NCI-H187 treated with DMSO at 0.1 percent for 48 hours (cell line): Measurements from ENCODE around the gene CRK.
"Not testable (repeated sequence)": the region's sequence is repeated elsewhere in the genome, so short reads cannot be mapped to it uniquely, and the experiment has no call there.

ENCODE experiments used
- DNase-seq: peaks from one replicate; lab custom pipeline; 2025; lab: John Stamatoyannopoulos, UW

Gene CRK

DNA sequence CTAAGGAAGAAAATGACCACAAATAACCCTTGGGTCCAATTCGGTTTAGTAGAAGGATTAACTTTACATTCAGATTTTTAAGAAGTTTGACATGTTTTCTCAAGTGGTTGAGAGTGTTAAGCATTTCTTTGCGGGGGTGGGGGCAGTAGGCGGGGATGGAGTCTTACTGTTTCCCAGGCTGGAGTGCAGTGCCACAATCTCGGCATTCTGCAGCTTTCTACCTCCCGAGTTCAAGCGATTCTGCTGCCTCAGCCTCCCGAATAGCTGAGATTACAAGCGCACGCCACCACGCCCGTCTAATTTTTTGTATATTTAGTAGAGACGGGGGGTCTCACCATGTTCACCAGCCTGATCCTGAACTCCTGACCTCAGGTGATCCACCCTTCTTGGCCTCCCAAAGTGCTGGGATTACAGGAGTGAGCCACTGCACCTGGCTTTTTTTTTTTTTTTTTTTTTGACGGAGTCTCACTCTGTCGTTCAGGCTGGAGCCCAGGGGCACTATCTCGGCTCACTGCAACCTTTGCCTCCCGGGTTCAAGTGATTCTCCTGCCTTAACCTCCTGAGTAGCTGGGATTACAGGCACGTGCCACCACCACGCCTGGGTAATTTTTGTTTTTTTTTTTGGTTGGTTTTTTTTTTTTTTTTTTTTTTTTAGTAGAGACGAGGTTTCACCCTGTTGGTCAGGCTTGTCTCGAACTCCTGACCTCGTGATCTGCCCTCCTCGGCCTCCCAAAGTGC, 68.4 kb downstream of the CRK start:
- DNase-seq: not testable (repeated sequence)

DNA sequence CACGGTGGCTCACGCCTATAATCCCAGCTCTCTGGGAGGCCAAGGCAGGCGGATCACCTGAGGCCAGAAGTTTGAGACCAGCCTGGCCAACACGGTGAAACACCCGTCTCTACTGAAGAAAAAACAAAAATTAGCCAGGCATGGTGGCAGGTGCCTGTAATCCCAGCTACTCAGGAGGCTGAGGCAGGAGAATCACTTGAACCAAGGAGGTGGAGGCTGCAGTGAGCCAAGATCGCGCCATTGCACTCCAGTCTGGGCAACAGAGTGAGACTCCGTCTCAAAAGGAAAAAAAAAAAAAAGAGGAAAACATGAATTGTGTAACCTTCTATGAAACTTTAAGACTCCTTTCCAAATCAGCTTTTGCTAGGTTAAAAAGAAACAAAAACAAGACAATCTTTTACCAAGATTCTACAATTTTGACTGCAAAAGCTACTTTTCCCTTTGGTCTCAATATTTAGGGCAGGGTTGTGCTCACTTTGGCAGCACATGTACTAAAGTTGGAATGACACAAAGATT, 69.3 kb downstream of the CRK start:
- not testable (repeated sequence) for DNase-seq

DNA sequence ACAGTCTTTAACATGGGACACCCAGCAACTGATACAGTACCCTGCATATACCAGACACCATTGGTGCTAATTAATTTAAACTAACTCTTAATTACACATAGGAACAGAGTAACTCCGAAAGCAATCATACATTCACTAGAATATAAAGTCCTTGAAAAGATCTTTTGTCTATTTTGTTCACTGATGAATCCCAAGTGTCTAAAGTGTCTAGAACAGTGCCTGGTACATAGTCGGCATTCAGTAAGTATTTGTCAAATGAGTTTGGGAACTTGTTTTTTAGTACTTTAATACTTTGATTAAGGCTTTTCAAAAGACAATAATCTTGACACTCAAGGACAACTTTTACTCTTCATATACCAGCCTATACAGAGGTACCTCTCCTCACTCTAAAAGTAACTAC, 69.8 kb downstream of the CRK start:
- DNase-seq: no peak

DNA sequence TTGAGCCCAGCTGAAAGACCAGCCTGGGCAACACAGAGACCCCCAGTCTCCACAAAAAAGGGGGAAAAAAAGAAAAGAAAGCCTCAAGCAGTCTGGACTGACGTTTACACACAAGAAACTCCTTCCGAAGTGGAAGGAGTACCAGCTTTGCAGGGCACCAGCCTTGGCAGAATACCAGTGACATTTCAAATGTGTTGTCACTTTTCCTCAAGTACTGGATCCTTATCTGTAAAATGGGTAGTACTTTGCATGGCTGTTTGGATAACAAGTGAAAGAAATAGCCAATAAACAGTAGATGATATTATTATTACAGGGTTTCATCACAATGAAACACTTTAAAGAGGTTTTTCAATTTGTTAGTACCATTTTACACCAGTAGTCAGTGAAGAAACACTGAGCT, 70.2 kb downstream of the CRK start:
- no peak for DNase-seq

DNA sequence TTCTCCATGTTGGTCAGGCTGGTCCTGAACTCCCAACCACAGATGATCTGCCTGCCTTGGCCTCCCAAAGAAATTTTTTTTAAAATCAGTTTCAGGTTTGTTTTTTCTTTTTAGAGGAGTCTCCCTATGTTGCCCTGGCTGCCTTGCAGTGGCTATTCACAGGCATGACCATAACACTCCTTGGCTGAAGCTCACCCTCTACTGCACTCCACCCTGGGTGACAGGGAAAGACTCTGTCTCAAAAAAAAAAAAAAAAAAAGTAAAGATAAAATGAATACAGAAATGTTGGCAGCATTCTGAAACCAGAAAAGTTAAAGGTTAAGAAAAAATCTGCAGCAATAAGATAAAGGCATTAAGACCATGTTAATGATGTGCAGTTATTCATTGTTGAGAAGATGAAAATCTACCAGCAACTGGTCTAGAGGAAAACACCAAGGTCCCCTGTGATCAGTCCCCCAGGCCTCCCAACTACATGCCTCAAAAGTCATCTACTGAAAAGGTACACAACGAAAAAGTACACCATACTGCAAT, 71.1 kb downstream of the CRK start:
- DNase-seq: no peak

DNA sequence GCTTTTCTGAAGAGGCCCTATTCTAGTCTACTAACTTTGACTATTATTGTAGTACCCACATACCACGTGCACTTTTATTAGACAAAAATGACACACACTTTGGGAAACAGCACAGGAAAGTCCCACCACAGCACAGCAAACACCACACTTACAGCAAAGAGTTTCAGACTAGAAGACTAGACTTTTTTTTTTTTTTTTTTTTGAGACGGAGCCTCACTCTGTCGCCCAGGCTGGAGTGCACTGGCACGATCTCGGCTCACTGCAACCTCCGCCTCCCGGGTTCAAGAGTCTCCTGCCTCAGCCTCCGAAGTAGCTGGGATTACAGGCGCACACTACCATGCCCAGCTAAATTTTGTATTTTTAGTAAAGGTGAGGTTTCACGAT, 76.1 kb downstream of the CRK start:
- DNase-seq: no peak

DNA sequence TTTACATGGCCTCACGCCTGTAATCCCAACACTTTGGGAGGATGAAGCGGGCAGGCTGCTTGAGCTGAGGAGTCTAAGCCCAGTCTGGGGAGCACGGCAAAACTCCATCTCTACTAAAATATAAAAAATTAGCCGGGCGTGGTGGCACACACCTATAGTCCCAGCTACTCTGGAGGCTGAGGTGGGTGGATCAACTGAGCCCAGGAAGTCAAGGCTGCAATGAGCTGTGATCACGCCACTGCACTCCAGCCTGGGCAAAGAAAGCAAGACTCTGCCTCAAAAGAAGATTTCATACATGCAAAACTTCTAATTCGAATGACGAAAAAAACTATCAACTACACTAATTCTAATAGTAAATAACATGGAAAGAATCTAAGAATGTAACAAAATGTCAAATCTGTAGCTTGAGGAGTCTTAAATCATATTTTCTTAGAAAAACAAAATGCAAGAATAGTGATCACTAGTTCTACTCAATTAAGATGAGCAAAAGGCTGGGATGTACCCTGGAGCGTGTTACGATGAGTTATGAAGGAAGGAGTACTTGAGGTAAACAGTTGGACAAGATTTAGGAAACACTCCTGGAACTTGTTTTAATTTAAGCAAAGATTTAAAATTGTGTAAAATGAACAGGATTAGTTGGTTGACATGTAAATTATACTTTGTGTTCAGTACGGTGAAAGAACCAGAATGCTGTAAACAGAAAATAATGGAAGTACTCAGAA, 76.7 kb downstream of the CRK start:
- DNase-seq: no peak

DNA sequence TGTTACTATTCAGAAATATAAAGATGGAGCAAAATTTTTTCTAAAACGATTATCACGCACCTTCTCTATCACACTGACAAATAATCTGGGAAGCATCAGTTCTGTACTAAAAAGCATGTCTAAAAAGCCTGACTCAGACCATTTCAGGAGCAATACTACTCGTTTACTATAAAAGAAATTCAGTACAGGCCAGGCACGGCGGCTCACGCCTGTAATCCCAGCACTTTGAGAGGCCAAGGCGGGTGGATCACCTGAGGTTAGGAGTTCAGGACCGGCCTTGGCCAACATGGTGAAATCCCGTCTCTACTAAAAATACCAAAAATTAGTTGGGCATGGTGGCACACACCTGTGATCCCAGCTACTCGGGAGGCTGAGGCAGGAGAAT, 77.6 kb downstream of the CRK start:
- not testable (repeated sequence) for DNase-seq

DNA sequence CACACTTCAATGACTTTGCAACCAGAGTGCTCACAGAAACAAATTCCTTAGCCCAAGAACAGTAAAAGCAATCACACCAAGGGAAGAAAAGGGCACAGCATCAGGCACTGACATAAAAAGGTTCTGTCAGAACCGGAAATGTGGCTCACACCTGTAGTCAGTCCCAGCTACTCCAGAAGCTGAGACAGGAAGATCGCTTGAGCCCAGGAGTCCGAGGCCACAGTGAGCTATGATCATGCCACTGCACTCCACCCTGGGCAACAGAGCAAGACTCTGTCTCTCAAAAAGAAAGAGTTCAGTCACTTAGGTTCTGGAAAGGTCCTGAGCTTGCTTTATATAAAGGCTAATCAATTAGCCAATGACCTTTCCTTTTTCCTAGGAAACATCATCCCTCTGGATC, 78.7 kb downstream of the CRK start:
- no peak for DNase-seq

DNA sequence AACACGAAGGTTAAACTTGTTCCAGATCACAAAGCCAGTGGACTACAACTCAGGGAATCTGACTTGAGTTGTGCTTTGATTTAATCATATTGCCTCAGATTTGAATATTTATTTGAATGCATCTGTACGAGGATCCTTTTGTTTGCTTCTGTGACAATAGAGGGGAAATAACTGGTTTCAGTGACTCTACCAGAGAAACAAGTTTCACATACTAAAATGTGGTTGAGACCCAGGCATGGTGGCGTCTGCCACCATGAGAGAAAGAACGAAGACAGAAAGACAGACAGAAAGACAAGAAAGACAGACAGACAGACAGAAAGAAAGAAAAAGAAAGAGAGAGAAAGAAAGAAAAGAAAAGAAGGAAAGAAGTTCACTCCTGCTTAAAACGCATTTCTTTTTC, 80.0 kb downstream of the CRK start:
- DNase-seq: no peak

DNA sequence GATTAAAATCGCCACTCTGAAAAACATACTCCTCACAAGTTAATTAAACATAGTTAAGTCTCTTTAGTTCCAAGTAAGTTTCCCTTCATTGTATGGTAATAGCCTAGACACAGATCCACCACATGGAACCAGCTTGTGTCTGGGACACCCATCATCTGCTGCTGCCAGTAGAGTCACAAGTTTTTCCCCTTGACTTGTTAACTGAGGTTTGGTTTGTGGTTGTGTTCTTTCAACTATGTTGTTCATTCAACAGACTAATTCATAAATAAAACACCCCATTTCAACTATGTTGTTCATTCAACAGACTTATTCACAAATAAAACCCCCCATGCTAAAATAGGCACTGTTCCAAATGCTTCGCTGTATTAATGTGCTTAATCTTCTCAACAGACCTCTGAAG, 80.4 kb downstream of the CRK start:
- DNase-seq: no peak

DNA sequence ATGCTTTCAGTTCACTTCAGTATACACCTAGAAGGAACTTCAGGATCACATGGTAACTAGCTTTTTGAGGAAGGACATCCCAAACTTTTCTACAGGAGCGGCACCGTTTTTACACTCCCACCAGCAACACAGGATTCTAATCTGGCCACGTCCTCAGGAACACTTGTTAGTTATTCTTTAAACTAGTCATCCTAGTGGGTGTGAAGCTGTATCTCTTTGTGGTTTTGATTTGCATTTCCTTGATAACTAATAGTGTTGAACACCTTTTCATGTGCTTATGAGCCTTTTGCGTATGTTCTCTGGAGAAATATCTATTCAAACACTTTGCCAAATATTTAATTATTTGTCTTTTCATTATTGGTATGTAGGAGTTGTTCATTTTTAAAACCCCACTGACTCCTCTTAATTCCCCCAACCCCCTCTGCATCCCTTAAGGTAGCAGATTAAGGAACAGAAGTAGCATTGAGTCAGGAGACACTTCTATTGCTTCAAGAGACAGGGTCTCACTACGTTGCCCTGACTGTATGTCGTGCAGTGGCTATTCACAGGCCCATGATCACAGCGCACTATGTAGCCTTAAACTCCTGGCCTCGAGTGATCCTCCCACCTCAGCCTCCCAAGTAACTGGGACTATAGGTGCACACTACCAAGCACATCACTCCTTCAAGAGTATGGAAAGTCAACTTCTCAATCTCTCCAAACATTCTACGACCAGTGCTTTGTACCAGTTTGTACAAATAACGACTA, 81.4 kb downstream of the CRK start:
- no peak for DNase-seq

DNA sequence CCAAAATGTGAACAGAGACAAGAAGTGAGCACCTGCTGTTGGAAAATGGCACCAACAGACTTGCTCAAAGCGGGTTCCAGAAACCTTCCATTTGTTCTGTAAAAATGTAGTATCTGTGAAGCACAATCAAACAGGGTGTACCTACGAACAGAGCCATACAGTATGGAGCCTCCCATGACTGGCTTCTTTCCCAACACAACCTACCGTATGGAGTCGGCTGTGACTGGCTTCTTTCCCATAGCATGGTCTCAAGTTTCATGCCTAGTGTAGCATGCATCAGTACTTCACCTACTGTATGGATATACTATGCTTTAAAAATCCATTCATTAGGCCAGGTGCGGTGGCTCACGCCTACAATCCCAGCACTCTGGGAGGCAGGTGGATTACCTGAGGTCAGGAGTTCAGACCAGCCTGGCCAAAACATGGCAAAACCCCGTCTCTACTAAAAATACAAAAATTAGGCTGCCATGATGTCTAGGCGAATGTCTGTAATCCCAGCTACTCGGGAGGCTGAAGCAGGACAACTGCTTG, 82.3 kb downstream of the CRK start:
- DNase-seq: no peak

DNA sequence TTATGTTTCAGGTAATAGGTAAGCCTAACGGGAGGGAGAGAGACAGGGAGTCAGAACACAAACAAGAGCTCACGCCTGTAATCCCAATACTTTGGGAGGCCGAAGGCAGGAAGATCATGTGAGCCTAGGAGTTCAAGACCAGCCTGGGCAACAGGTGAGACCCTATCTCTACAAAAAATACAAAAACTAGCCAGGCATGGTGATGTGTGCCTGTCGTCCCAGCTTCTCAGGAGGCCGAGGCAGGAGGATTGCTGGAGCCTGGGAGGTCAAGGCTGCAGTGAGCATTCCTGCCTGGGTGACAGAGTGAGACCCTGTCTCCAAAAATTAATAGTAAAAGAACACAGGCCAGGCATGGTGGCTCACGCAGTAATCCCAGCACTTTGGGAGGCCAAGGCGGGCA, 83.4 kb downstream of the CRK start:
- DNase-seq: no peak

DNA sequence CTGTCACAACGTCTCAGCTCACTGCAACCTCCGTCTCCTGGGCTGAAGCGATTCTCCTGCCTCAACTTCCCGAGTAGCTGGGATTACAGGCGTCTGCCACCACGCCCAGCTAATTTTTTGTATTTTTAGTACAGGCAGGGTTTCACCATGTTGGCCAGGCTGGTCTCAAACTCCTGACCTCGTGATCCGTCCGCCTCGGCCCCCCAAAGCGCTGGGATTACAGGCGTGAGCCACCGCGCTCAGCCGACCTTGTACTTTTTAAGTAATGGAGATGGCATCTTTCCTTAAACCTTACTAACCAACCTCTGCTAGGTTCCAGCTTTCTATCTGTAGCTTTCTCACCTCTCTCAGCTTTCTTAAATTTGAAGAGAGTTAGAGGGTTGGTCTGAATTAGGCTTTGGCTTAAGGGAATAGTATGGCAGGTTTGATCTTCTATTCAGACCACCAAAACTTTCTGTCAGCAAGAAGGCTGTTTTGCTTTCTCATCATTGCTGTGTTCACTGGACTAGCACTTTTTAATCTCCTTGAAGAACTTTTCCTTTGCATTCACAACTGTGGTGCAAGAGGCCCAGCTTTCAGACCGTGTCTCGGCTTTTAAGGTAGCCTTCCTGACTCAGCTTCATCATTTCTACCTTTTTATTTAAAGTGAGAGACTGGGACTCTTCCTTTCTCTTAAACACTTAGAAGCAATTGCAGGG, 84.0 kb downstream of the CRK start:
- no peak for DNase-seq
